ENCODE measurements around the gene HIVEP2.
A peak's percentile ranks its signal among the peaks of the same experiment; 100 is the strongest.

The HIVEP2 gene

DNA sequence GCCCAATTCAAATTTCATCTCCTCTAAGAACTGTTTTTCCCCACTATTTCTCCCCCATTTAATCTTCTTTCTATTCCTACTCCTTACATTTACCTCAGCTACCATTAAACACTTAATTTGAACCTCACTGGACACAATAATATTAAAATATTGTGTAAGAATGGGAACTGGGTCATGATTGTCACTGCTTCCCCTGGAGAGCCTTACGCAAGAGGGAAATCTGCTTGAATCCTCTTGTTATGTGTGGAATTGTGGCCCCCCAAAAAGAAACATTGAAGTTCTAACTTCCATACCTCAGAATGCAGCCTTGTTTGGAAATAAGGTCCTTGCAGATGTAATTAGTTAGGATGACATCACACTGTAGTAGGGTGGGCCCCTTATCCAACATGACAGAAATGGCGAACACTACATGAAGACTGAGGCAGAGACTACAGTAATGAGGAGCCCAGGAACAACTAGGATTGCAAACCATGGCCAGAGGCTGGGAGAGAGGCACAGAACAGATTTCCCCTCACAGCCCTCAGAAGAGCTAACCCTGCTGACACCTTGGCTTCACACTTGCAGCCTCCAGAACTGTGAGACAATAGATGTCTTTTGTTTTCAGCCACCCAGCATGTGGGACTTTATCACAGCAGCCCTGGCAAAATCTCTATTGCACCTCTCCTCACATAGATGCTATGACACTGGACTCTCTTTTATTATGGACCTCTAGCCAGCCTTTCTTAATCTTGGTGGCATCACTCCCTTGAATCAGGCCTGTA lies 29.9 kb downstream of the HIVEP2 start:
- DNase-seq (ENCODE audit: low read depth) = no peak

DNA sequence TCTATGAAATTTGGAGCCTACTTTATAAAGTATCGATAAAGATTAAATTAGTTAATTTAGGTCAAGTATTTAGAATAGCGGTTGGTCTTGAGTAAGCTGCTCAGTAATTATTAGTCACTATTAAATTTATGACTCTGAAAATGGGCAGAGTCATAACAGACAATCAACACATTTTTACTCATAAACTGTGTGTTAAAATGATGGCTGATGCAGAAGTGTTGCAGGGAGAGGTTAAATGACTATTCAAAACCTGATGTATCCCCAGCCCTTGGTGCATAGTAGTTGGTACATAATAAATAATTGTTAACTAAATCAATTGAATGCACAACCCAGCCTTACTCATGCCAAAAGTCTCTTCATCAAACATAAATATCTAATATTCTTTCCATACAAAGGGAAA lies 30.6 kb downstream of the HIVEP2 start:
- DNase-seq (ENCODE audit: low read depth) = no peak

DNA sequence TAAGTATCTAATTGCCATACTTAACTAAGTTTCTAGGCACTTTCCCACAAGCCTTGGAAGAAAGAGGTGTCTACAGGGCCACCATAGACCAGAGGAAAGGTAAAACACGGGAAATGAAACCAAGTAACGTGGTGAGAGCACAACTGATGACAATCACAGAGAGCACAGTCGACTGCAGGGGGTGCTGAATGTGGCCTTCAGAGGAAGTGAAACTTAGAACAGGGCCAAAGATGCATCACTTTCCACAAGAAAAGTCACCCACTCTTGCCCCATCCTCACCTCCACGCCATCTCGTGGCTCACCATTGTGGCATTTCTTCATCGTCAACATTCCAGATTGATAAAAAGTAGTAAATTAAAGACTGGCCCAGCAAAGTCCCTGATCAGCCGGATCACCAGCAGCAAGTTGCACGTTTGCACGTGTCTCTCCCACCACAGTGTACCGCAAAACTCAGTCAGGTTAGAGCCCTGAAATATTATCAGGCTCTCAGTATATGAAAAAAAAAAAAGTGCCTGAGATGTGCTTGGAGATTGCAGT lies 31.4 kb downstream of the HIVEP2 start:
- no peak for DNase-seq (ENCODE audit: low read depth)

DNA sequence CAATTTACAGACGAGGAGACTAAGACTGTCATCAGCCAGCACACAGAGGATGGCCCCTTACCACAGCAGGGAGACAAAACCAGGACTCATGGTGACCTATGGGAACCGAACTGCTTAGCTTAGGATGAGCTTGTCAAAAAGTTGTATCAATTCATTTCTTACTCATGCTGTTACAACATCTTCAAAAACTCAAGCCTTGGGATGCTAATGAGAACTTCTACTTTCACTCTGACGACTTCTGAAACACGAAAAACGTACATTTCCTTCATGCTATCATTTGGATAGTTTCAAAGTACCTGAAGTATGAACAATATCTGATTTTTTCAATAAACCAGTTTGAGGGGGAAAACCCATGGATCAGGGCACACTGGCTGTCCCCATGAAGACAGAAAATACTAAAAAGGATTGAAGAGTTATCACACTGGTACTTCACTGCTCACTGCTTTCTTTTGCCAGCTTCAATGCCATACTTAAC lies 31.9 kb downstream of the HIVEP2 start:
- DNase-seq (ENCODE audit: low read depth) = no peak

DNA sequence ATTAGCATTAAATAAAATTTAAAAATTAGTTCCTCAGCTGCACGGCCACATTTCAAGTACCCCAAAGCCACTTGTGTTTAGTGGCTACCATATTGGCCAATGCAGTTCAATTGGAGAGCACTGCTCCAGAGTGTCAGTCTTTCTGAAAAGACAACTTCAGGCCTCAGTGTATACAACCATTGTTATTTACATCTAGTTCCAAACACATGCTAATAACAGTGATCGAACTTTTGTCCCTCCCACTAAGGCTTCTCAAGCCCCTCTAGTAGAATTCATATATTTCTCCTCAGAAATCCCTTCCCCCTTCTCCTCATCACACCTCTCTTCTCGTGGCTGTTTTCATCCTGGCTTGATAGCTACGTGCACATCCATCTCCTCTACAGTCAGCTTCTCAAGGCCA lies 32.9 kb downstream of the HIVEP2 start:
- no peak for DNase-seq (ENCODE audit: low read depth)

DNA sequence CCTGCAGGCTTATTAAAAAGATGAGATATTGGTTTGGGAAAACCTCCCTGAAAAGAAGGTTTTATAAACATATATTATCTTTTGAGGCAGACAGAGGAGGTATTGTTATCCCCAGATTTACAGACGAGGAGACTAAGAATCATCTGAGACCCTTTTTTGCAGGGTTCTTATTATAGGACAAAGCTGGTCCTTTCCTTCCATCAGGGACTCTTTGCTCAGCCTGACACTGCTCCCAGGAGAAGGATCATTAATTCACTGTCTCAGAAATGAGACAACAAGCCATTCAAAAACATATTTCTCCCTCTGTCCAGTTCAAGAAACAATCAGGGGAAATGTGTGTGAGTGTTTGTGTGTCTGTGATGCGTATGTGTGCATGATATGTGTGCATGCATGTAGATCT lies 33.5 kb downstream of the HIVEP2 start:
- no peak for DNase-seq (ENCODE audit: low read depth)

DNA sequence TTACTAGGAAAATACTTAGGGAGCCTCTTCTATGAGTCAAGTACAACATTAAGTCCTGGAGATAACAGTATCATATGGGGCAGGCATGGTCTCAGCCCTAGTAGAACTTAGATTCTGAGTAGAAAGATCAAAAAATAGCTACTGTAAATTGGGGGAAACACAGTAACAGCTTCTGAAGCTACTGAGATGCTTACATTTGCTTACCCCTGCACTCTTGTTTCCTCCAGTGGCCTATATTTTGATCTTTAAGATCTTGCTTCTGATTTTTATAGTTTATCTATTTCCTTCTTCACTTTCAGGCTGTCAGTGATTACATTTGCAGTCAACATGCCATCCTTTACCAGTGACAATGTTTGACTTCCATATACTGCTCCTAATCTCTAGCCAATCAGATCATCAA lies 35.3 kb downstream of the HIVEP2 start:
- DNase-seq (ENCODE audit: low read depth) = no peak

- DNase-seq (ENCODE audit: low read depth) = no peak
Measured at GRCh38 chr6:142908235-142908634, 36.7 kb downstream of the HIVEP2 start.

DNA sequence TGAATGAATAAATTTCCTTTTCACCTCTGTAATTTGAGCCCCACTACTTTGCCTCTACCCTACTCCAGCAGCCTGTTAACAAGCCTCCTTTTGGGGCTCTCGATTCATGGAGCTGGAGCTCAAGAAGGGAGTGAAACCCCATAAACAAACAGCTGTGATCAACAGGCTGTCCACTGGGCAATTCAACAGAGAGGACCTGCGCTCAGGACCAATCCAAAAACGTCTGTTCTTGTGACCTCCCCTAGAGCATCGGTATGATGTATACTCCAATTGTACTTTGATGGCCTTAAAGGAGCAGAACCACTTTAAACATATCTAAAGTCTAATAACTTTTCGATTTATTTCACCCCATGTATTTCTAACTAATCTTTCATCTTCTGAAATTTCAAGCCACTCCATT lies 37.4 kb downstream of the HIVEP2 start:
- no peak for DNase-seq (ENCODE audit: low read depth)

DNA sequence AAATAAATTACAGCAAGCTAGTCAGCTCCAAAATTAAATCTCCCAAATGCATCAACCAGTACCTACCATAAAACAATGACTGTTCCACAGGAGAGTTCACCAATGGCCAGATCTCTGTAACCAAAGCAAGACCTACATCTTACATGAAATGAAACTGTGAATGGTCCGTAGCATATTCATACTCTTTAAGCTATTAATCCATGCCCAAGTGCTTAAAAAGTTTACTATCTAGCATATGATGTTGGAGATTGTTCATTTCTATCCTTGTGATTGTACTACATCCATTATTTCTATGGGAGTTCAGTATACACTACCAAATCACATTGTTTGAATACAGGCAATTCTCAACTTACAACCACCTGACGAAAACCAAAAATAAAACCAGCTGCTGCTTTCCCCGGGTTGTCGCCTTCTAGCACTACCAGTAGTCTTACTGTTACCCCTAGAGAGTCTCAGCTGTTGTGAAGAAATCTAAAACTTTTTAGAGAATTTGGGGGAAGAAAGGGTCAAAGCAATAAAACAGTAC lies 38.0 kb downstream of the HIVEP2 start:
- DNase-seq (ENCODE audit: low read depth) = no peak

DNA sequence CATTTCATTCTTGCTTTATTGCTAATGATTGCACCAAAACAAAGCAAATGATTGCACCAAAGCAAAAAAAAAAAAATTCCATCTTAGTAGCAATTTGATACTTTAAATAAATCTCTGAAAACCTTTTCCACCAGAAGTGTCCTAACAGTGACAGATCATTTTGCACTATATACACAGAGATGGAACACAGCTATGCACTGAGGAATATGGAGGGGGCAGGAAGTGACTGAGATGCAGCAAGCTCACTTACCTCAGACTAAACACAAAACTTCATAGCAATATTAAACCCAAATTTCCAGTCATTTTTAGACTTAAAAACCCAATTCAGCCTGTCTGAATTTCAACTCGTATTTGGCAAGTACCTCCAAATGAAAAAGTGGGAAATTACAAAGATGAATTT lies 41.2 kb downstream of the HIVEP2 start:
- no peak for DNase-seq (ENCODE audit: low read depth)

GRCh38 chr6:142902636-142903053 lies 42.3 kb downstream of the HIVEP2 start:
- peak; percentile 91 for DNase-seq (ENCODE audit: low read depth)

GRCh38 chr6:142901611-142902010 lies 43.4 kb downstream of the HIVEP2 start:
- DNase-seq (ENCODE audit: low read depth) = no peak

DNA sequence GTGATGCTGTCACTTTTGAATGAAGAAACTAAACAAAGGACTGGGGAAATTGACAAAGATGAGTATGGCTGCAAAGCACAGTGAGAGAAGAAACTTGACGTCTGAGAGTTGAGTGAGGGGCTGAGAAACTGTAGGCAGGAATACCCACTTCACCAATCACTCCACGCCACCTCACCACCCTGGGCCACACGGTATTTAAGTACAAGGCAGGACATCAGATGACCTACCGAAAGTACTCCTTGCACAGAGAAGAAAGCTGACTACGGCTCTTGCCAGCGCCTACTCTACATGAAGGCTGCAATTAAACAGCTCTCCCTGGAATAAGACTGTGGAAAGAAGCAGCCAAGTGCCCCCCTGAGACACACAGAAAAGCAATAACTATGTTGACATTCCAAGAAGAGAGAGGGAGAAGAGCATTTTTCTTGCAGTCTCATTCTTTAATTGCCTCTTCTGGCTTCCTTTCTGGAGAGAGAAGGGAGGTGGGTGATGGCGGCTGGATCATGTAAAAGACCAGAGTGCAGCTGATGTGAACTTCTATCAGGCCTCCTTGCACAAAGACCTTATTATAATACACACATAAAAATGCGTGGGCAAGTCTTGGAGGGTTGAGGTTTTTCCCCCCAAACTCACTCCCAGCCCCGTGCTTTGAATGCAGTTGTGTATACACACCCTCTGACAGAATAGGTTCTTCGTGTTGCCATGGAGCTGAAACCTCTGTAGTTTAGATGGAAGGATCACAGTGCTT lies 44.6 kb downstream of the HIVEP2 start:
- DNase-seq (ENCODE audit: low read depth) = no peak

DNA sequence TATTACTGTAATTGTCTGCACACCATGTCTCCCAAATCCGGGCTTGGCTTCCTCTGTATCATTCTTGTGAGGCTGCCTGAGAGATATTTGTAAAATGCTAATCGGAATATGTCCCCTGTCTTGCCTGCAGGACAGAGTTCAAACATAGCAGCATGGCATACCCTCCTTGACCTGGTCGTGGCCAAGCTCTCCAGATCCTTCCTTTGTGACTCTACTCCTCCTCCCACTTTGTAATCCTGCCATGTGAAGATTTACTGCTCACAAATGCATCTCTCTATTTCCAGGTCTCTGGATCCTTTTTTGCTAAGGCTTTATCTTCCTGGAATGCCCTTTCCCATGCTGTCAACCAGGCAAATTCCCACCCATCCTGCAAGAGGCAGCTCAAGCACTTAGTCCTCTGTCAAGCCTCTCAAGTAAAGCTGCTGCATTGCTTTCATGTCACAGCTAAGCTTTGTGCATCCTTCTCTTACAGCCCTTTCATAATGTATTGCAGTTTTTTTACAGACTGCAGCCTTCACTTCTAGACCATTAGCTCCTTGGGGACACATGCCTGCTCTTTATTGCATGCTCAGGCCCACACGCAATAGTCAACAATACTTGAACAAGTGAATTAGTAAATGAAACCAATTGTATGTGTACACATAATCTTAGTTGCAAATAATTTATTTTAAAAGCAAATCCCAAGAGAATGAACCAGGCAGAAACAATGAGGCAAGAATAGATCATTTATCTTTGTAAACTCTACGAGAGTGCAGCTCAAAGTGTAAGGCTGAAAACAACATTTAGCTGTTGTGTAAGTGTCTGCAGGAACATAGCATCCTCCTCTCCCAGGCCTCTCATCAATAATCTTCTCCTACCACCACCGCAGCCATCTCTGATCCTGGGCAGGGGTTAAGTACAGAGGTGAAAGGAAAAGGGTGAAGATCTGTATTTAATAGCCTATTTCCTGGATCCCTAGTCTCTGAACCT lies 45.8 kb downstream of the HIVEP2 start:
- DNase-seq (ENCODE audit: low read depth) = no peak

- no peak for DNase-seq (ENCODE audit: low read depth)
Measured at GRCh38 chr6:142897659-142898058, 47.3 kb downstream of the HIVEP2 start.

- DNase-seq (ENCODE audit: low read depth) = no peak
Measured at GRCh38 chr6:142896732-142897131, 48.2 kb downstream of the HIVEP2 start.

DNA sequence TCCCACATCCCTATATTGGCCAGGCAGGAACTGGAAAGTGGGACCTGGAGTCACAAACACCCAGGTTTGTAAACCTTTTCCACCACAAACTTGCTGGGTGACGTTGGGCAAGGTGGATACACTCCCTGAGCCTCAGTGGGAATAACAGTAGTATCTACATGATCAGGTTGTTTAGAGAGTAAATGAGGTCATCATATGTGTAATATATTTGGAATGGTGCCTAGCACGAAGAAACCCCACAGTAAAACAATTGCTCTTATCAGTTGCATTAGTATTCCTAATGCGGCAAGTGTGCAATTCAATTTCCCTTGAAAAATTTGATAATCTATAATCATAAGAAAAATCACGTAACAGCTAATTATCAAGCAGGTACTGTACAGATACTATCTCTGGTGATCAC lies 51.9 kb downstream of the HIVEP2 start:
- DNase-seq (ENCODE audit: low read depth) = no peak

DNA sequence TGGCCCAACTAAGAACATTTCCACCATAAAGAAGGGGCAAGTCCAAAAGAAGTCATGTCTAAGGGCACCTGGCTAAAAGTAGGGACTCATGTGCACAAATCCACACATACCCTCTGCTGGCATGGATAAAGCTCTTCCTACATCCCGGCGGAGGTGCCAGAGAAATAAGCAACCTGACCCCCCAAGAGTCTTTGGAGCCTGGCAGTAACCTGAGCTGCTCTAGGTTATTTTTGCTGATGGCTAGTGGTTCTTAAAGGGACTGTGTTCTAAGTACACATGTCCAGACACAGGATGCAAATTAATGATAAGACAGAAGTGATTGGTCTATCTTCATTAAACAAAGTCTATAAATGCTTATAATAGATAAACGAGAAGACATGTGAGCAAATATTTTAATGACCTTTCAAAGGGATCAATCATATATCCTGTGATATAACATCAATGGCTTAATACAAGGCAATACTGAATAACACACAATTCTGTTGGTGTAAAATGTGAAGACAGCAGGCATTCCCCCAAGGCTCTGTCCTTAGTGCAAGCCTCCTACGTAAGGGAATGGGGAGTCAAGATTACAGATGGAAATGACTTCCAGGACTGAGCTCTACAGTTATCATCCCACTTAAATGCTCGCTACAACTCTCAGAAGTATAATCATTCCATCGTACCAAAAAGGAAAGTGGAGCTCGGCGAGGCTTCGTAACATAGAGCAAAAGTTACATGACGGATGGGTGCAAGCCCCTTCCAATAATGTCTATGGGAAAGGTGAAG lies 52.5 kb downstream of the HIVEP2 start:
- no peak for DNase-seq (ENCODE audit: low read depth)

DNA sequence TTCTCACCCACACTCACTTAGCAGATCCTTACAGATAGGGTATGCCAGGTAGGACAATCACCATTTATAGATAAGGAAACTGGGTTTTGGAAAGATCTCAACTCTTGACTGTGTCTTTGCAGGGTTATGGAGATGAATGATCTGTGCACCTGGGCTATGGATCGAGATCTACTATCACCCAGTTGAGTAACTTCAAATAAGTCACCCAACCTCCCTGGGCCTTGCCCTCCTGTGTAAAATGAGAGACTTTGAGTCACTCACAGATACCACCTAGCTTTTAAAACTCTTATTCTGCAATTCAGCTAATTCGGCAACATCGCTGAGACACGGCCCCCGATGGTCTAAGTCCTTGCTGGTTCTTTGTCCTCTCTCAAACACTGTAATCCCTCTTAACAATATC lies 53.5 kb downstream of the HIVEP2 start:
- DNase-seq (ENCODE audit: low read depth) = no peak

DNA sequence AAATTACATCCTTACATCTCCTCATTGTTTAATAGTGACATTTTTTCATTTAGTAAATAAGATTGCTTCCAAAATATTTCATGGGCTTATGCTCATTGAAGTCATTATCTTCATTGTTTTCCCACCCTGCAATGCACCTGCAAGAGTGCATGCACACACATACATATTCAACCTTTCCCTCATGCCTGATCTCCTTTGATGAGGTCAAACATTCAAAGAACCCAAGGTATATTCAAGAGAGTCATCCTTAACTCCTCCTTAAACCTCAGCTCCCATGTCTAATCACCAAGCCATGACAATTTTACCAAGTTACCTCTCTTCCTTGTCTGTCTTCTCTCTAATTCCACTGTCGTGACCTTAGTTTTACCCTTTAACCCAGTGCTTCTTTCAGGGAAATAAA lies 56.5 kb downstream of the HIVEP2 start:
- DNase-seq (ENCODE audit: low read depth) = no peak
